AG09309 (cell line): Measurements from ENCODE around the gene MGAT4C.

Experiments
- DNase-seq: peaks from one replicate; pipeline ENCODE4 v3.0.0-alpha.2; 2010; ENCODE audit warnings: low read depth
- H3K4me3 ChIP-seq: 2 replicates; pipeline ENCODE4 v1.5.1; 2011; ENCODE audit warnings: mild to moderate bottlenecking, low read depth, low read length, moderate library complexity; ENCODE audit not compliant: control insufficient read depth
- CTCF ChIP-seq: IDR thresholded peaks from 2 replicates; pipeline ENCODE4 v1.5.1; 2011; ENCODE audit warnings: mild to moderate bottlenecking, low read depth, low read length, inconsistent platforms; ENCODE audit not compliant: insufficient read depth, control insufficient read depth; ENCODE audit errors: missing control alignments

Gene MGAT4C

GRCh38 chr12:86154620-86155019 is 101.6 kb downstream of the MGAT4C start:
- DNase-seq, result no peak
- TF ChIP-seq CTCF, result no peak
- no peak overlapping the region for H3K4me3 ChIP-seq

GRCh38 chr12:86148612-86149011 is 107.6 kb downstream of the MGAT4C start:
- no peak for DNase-seq
- TF ChIP-seq CTCF, result no peak
- H3K4me3 ChIP-seq, result no peak overlapping the region

GRCh38 chr12:86148071-86148470 is 108.1 kb downstream of the MGAT4C start:
- TF ChIP-seq CTCF, result no peak
- DNase-seq, result no peak
- H3K4me3 ChIP-seq, result no peak overlapping the region

- TF ChIP-seq CTCF, result no peak
- DNase-seq, result no peak
- no peak overlapping the region for H3K4me3 ChIP-seq
Measured at GRCh38 chr12:86145156-86145555, 111.0 kb downstream of the MGAT4C start.

GRCh38 chr12:86143162-86143561 is 113.0 kb downstream of the MGAT4C start:
- no peak overlapping the region for H3K4me3 ChIP-seq
- no peak for DNase-seq
- no peak for TF ChIP-seq CTCF

GRCh38 chr12:86139671-86140070 is 116.5 kb downstream of the MGAT4C start:
- no peak overlapping the region for H3K4me3 ChIP-seq
- TF ChIP-seq CTCF, result no peak
- DNase-seq, result no peak

- DNase-seq, result no peak
- no peak for TF ChIP-seq CTCF
- H3K4me3 ChIP-seq, result no peak overlapping the region
Measured at GRCh38 chr12:86138770-86139169, 117.4 kb downstream of the MGAT4C start.
